Central memory CD8-positive, alpha-beta T cell (primary cell): ENCODE data around the gene SCARB1.

Experiments
- ATAC-seq: fragments of 150-1000 bp; cut with Tn5 transposase; replicated peaks from 2 replicates; pipeline ENCODE4 v1.10.0; 2022; ENCODE audit warnings: mild to moderate bottlenecking, moderate FRiP score, moderate number of reproducible peaks; ENCODE audit not compliant: poor library complexity, severe bottlenecking; ENCODE audit errors: extremely low read depth
- DNase-seq, 2 donors: peaks; one replicate each; pipeline ENCODE4 v3.0.0; 2021; ENCODE audit warnings: low spot score in 2 of 2
- H3K27ac Mint-ChIP-seq: one replicate; pipeline ENCODE4 v1.8.0; 2022; ENCODE audit warnings: low read depth, mild to moderate bottlenecking, moderate library complexity, mixed read lengths
- H3K27me3 Mint-ChIP-seq: one replicate; pipeline ENCODE4 v1.8.0; 2022; ENCODE audit warnings: mixed read lengths
- H3K36me3 Mint-ChIP-seq: one replicate; pipeline ENCODE4 v1.8.0; 2022; ENCODE audit warnings: mild to moderate bottlenecking, moderate library complexity, mixed read lengths; ENCODE audit not compliant: insufficient read depth
- H3K4me1 Mint-ChIP-seq: one replicate; pipeline ENCODE4 v1.8.0; 2022; ENCODE audit warnings: mixed read lengths
- H3K4me3 Mint-ChIP-seq: one replicate; pipeline ENCODE4 v1.8.0; 2022; ENCODE audit warnings: mild to moderate bottlenecking, moderate library complexity, mixed read lengths
- H3K9me3 Mint-ChIP-seq: one replicate; pipeline ENCODE4 v1.8.0; 2022; ENCODE audit warnings: mixed read lengths

The SCARB1 gene

DNA sequence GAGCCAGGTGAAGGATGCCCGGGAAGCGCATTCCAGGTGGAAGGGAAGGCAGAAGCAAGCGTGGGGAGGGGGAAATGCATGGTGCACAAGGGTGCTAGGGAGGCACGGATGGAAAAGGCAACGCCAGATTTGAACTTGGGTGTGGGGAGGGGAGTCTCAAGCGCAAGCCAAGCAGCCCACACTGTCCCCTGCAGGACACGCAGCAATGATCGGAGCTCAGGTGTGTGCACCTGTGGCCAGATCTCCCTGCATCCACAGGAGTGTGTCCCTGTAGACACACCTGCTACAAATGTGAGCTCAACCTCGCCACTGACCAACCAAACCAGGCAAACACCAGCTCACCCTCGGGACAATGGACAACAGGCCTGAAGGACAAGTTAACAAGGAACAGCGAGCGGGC is 63.2 kb downstream of the SCARB1 start:
- Mint-ChIP-seq H3K27ac (peak overlapping the region; percentile 54), H3K27me3 (no peaks in the 10 kb centered on the region), H3K36me3 (no peaks in the 10 kb centered on the region), H3K4me1 (no peaks in the 10 kb centered on the region), H3K9me3 (no peaks in the 10 kb centered on the region), H3K4me3 (no peak overlapping the region)
- no peak for DNase-seq
- ATAC-seq = no peak

DNA sequence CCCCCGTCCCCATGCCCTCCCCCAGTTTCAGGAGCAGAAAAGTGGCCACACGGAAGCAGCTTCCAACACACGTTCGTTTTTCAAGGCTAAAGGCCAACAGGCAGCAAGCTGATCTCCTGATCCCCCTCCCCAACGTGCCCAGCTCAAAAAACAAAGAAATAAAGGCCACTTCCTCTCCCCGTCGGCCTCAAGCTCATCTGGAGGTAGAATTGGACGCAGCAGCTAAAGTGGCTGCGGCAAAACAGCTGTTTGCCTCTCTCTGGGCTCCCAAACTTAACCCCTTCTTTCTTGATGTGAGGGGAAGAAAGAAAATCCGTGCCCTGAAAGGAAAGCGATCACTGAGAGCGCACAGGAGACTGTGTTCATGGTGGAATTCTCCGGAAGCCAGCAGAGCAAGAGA is 66.3 kb downstream of the SCARB1 start:
- H3K9me3 Mint-ChIP-seq = no peaks in the 10 kb centered on the region
- no peak overlapping the region for H3K4me3 Mint-ChIP-seq
- H3K36me3 Mint-ChIP-seq = no peaks in the 10 kb centered on the region
- ATAC-seq (no peak), DNase-seq (no peak)
- H3K4me1 Mint-ChIP-seq = no peaks in the 10 kb centered on the region
- no peak overlapping the region for H3K27ac Mint-ChIP-seq
- no peaks in the 10 kb centered on the region for H3K27me3 Mint-ChIP-seq

DNA sequence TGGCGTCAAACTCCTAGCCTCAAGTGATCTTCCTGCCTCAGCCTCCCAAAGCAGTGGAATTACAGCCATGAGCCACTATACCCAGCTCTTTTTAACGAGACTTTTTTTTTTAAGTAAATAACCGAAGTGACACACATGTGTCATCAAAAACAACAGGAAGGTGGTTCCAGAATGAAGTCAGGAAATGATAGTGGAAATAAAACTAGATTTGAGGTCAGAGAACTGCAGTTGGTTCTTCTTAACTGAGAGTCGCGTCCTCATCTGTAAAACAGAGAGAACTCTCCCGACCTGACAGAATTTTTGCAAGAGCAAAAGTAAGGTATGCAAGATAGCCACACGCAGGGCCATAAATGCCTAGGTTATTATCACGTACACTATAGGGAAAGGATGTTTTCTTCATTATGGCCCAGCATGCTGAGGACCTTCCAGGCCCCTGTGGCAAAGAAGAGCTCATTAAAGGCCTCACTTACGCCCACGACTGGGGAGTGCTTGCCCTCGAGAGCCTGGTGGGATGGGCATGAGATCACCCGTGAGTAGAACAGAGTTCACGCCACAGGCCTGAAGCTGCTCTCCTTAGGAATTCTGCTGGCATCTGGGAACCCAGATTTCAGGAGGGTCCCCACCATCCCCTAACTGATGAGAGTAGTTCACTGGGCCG is 67.2 kb downstream of the SCARB1 start:
- ATAC-seq (no peak), DNase-seq (no peak)
- no peaks in the 10 kb centered on the region for H3K27me3 Mint-ChIP-seq
- H3K27ac Mint-ChIP-seq = no peak overlapping the region
- no peak overlapping the region for H3K4me3 Mint-ChIP-seq
- H3K4me1 Mint-ChIP-seq = no peaks in the 10 kb centered on the region
- no peaks in the 10 kb centered on the region for H3K36me3 Mint-ChIP-seq
- H3K9me3 Mint-ChIP-seq = no peaks in the 10 kb centered on the region

DNA sequence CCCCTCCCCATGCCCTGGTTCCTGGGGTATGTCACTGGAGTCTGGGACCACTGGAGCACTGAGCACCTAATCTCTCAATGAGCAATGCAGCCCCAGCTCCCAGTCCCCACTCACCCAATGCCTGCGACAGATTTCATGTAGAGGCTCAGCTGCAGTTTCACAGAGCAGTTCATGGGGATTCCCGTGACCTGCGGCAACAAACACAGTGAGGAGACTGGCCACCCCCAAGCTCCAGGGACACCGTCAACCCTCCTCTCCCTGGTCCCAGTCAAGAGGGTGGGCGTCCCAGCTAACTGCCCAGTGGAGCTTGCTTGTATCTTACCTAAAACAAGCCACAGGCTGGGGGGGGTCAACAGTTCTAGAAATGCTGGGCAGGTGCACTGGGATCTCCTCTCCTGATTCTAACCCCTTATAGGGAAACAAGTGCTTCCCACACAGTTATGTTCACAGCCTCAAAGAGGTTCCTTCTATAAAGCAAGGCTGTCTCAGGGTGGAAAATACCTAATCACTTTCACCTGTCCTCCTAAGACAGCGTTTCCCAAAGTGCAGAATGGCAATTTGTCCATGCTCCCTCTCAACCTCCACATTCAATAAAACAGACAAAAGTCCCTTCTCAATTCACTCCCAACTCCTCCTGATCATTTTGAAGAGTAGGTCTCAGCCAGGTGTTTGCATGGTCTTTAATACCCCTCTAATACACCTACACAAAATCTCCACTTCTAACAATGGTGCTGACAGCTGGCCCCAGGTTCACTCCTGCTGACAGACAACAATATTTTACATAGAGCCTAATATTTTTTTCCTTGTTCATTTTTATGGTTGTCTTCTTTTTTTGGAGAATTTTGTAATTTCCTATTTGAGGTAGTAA is 68.3 kb downstream of the SCARB1 start:
- peaks cover 2% of the 10 kb centered on the region for H3K36me3 Mint-ChIP-seq
- no peaks in the 10 kb centered on the region for H3K9me3 Mint-ChIP-seq
- ATAC-seq (no peak), DNase-seq (no peak)
- no peaks in the 10 kb centered on the region for H3K27me3 Mint-ChIP-seq
- no peaks in the 10 kb centered on the region for H3K4me1 Mint-ChIP-seq
- no peak overlapping the region for H3K27ac Mint-ChIP-seq
- no peak overlapping the region for H3K4me3 Mint-ChIP-seq

DNA sequence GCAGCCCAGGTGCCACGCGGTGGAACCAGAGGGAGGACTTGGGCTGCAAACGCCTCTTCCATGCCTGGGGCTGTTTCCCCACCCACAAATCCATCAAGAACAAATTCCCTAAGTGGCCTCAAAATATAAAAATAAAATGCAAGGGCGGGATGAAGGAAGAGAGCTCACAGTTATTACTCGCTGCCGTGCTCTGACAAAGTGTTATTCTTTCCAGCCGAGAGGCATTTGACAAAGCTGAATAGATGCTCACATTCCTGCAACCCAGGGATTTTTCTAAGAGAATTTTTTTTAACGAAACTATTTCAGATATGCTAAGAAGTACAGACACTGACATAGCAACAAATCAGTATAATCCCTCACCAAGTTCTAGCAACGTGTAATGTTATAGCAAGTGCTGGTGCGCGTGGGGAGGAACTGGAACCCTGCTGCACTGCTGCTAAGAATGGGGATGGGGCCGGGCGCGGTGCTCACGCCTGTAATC is 70.7 kb downstream of the SCARB1 start:
- H3K27me3 Mint-ChIP-seq = no peaks in the 10 kb centered on the region
- no peak overlapping the region for H3K27ac Mint-ChIP-seq
- H3K9me3 Mint-ChIP-seq = no peaks in the 10 kb centered on the region
- H3K36me3 Mint-ChIP-seq = peaks cover 2% of the 10 kb centered on the region
- no peaks in the 10 kb centered on the region for H3K4me1 Mint-ChIP-seq
- ATAC-seq (no peak), DNase-seq (no peak)
- no peak overlapping the region for H3K4me3 Mint-ChIP-seq

DNA sequence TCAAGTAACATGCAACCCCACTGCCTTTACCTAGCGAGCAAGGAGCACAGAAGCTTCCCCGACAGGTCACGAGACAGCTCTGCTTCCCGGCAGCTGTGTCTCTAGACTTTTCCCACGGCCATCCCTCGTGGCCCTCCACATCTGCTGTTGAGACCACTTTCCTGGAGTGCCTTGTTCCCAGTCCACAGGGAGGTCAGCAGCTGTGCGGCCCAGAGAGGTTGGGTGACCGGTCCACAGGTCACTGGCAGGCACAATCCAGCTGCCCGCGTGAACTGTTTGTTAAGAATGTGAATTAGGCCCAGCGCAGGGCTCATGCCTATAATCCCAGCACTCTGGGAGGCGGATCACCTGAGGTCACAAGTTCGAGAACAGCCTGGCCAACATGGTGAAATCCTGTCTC is 71.5 kb downstream of the SCARB1 start:
- H3K4me3 Mint-ChIP-seq = no peak overlapping the region
- H3K27ac Mint-ChIP-seq = no peak overlapping the region
- no peaks in the 10 kb centered on the region for H3K4me1 Mint-ChIP-seq
- no peaks in the 10 kb centered on the region for H3K9me3 Mint-ChIP-seq
- peaks cover 2% of the 10 kb centered on the region for H3K36me3 Mint-ChIP-seq
- DNase-seq = no peak
- no peak for ATAC-seq
- H3K27me3 Mint-ChIP-seq = no peaks in the 10 kb centered on the region

DNA sequence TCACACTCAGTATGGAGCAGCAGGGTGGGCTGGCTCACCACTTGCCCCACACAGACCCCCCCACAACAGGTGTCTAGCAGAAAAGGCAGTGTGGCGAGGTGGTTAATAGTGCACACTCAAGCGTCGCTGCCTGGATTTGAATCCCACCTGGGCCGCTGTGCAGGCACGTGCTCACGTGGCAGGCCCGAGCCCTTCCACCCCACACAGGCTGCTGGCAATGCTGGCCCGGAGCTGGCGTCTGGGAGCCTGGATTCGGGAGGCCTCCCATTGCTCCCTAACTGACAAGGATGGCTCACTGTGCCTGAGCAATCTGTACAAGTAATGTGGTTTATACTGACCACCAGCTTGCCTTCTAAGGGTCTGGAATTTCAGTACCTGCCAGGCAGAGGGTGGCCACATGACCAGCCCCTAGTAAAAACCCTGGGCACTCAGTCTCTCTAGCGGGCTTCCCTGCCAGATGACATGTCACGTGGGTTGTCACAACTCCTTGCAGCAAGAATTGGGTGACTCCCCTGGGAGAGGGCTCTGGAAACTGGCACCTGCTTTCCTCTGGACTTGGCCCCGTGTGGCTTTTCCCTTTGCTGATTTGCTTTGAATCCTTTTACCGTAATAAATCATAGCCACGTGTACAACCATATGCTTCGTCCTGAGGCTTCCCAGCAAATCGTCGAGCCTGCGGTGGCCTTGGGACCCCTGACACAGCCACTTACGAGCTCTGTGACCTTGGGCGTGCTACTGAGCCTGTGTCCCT is 72.8 kb downstream of the SCARB1 start:
- ATAC-seq (no peak), DNase-seq (no peak)
- Mint-ChIP-seq H3K4me3 (no peak overlapping the region), H3K36me3 (peaks cover 2% of the 10 kb centered on the region), H3K9me3 (no peaks in the 10 kb centered on the region), H3K27ac (no peak overlapping the region), H3K4me1 (no peaks in the 10 kb centered on the region), H3K27me3 (no peaks in the 10 kb centered on the region)

DNA sequence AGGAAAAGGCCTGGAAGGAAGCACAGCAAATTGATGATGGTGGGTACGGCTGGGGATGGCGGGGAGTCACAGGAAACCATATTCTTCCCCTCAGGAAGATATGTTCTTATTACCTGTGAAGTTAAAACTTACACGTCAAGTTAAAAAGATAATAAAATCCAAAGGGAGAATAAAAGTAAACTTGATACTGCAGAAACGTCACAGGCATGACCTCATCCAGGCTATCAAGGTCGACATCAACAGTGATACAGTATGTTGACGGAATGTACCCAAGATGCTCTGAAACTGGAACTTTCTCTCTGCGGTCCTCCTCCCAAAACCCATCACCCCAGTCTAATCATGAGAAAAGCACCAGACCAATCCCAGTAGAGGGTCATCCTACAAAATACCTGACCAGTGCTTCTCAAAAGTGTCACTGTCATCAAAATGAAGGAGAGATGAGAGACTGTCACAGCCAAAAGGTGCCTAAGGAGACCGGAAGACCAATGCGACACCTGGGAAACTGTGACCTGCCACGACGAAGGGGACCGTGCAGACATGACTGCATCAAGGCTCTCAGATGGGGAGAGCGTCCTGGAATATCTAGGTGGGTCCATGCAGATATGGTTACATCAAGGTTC is 74.6 kb downstream of the SCARB1 start:
- Mint-ChIP-seq H3K27ac (no peak overlapping the region), H3K9me3 (no peaks in the 10 kb centered on the region), H3K36me3 (peaks cover 2% of the 10 kb centered on the region), H3K4me1 (no peaks in the 10 kb centered on the region), H3K27me3 (no peaks in the 10 kb centered on the region), H3K4me3 (no peak overlapping the region)
- DNase-seq (no peak), ATAC-seq (no peak)

DNA sequence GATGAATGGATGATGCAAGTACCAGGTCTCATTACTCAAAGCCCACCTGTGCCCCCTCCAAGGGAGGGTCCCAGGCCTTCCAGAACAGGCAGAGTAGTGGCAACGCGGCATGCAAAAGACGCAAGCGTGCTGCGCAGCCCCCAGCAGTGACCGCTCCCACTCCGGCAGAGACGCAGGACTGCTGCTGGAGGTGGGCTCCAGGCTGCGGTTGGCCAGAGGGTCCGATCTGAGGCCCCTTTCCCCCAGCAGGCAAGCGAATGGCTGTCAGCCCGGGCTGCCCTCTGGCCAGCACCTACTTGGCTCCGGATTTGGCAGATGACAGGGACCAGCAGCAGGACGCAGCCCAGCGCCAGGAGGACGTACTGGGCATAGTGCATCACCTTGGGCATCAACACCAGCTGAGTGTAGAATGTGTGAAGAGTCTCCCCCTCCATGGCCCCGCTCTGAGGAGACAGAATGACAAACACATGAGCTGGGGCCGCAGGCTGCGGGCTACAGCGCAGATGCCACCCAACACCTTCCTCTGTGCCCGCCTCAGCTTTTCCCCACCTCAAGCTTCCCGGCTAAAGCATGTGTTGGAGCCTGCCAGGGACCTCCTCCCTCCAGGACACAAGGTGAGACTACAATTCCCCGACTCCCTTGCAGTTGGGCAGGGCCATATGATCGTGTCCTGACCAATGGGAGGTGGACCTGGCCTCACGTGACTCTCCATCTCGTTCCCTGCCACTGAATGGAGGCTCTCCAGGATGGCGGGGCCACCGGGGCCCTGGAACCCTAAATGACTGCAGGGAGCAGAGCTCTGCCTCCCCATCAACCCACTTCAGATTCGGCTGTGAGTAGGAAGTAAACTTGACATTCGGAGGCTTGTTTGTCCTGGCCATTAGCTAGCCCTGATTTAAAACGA is 77.4 kb downstream of the SCARB1 start:
- DNase-seq (no peak), ATAC-seq (no peak)
- Mint-ChIP-seq H3K9me3 (no peaks in the 10 kb centered on the region), H3K36me3 (peaks cover 2% of the 10 kb centered on the region), H3K27ac (no peak overlapping the region), H3K4me3 (no peak overlapping the region), H3K4me1 (no peaks in the 10 kb centered on the region), H3K27me3 (no peaks in the 10 kb centered on the region)

DNA sequence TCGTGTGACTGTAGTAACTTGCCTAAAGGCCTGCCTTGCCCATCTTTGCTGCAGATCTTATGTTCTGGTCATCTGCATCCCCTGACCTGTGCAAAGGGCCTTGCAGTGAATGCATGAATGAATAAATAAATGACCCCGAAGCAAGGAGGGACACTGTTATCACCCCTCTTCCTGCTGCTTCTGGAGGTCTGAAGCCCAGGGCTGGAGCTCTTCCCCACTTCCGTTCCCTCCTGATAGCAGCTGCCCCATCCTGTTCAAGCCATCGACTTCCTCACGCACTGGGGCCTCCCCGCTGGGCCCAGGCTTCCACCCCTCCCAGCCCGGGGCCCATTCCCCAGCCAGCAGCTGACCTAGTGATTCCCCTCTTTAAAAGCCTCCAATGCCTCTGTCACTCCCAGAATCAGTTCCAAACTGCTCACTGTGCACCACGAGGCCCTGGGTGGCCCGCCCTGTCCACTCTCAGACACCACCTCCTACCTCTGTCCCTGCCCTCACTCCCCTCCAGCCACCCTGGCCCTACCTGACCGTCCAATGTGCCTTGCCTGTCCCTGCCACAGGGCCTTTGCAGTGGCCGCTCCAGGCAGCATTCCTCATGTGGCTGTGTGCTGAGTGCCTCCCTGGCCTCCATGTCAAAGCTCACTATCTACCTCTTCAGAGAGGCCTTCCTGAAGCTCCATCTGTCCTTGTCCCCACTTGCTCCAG is 78.6 kb downstream of the SCARB1 start:
- H3K27ac Mint-ChIP-seq = no peak overlapping the region
- no peaks in the 10 kb centered on the region for H3K27me3 Mint-ChIP-seq
- no peaks in the 10 kb centered on the region for H3K9me3 Mint-ChIP-seq
- DNase-seq = no peak
- no peak for ATAC-seq
- peaks cover 2% of the 10 kb centered on the region for H3K36me3 Mint-ChIP-seq
- H3K4me3 Mint-ChIP-seq = no peak overlapping the region
- H3K4me1 Mint-ChIP-seq = no peaks in the 10 kb centered on the region

DNA sequence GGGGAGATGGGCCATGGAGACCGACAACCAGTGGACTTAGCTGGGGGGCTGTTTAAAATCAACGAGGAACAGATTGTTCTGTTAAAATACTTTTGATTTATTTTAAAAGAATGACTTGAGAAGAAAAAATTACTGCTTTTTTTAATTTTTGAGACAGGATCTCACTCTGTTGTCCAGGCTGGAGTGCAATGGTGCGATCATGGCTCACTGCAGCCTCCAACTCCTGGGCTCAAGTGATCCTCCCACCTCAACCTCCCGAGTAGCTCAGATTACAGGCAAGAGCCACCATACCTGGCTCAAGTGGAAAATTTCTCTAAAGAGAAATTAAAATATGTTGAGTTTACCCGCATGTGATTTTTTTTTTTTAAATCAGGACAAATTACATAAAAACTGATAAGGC is 80.6 kb downstream of the SCARB1 start:
- DNase-seq = no peak
- H3K4me3 Mint-ChIP-seq = no peak overlapping the region
- ATAC-seq = no peak
- no peaks in the 10 kb centered on the region for H3K4me1 Mint-ChIP-seq
- no peaks in the 10 kb centered on the region for H3K27me3 Mint-ChIP-seq
- no peaks in the 10 kb centered on the region for H3K9me3 Mint-ChIP-seq
- H3K36me3 Mint-ChIP-seq = peaks cover 2% of the 10 kb centered on the region
- no peak overlapping the region for H3K27ac Mint-ChIP-seq
